ENCODE results near the gene MRPL44.

Gene MRPL44

DNA sequence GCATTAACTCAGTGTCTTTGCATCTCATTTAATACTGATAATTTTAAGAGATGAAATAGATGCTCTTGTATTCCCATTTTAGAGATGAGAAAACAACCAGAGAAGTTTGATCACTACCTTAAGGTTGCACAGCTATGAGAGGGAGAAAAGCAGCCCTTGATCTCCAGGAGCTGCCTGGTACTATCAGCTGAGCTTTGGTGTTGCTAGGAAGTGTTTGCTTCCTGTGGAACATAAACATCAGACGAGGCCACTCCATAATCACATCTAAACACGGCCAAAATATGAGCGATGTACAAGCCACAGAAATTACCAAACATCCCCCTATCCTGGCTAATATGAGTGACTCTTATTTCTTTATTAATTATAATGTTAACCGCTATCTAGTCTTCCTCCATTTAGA lies 11.5 kb upstream of the MRPL44 start:
- DNase-seq: no peak
- Mint-ChIP-seq H3K4me3 (peak overlapping the region; percentile 61), H3K27me3 (ENCODE audit: low read depth, poor library complexity) (no peaks in the 10 kb centered on the region), H3K4me1 (peaks cover 54% of the 10 kb centered on the region), H3K27ac (no peak overlapping the region), H3K36me3 (ENCODE audit: low read depth) (peaks cover 15% of the 10 kb centered on the region), H3K9me3 (peaks cover 4% of the 10 kb centered on the region)
- TF ChIP-seq, protein P1, sequence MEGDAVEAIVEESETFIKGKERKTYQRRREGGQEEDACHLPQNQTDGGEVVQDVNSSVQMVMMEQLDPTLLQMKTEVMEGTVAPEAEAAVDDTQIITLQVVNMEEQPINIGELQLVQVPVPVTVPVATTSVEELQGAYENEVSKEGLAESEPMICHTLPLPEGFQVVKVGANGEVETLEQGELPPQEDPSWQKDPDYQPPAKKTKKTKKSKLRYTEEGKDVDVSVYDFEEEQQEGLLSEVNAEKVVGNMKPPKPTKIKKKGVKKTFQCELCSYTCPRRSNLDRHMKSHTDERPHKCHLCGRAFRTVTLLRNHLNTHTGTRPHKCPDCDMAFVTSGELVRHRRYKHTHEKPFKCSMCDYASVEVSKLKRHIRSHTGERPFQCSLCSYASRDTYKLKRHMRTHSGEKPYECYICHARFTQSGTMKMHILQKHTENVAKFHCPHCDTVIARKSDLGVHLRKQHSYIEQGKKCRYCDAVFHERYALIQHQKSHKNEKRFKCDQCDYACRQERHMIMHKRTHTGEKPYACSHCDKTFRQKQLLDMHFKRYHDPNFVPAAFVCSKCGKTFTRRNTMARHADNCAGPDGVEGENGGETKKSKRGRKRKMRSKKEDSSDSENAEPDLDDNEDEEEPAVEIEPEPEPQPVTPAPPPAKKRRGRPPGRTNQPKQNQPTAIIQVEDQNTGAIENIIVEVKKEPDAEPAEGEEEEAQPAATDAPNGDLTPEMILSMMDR (IDR thresholded peaks at IDR 0.05): no peak

DNA sequence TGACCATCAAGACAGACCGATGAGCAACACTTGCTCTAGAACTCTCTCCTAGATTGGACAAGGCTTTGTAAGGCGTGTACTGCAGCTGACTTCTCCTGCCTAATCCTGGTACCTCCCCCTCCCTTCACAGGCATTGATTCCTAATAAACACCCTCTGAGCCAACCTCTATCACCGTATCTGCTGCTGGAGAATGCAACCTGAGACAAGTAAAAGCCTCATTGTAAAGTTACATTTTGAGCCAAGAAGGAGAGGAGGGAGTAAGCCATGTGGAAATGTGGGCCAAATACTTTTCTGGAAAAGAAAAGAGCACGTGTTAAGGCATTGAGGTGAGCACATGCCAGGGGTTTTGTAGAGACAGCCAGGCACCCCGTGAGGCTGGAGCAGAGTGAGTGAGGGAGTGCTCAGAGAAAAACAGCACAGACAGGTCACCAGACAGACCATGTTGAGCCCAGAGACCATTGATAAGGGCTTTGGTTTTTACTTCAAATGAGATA lies 9.5 kb upstream of the MRPL44 start:
- Mint-ChIP-seq H3K4me1 (peaks cover 54% of the 10 kb centered on the region), H3K27ac (no peak overlapping the region), H3K27me3 (ENCODE audit: low read depth, poor library complexity) (peaks cover 3% of the 10 kb centered on the region), H3K36me3 (ENCODE audit: low read depth) (peaks cover 5% of the 10 kb centered on the region), H3K4me3 (no peak overlapping the region), H3K9me3 (no peaks in the 10 kb centered on the region)
- TF ChIP-seq, protein P1 (IDR thresholded peaks at IDR 0.05): no peak
- DNase-seq: no peak

DNA sequence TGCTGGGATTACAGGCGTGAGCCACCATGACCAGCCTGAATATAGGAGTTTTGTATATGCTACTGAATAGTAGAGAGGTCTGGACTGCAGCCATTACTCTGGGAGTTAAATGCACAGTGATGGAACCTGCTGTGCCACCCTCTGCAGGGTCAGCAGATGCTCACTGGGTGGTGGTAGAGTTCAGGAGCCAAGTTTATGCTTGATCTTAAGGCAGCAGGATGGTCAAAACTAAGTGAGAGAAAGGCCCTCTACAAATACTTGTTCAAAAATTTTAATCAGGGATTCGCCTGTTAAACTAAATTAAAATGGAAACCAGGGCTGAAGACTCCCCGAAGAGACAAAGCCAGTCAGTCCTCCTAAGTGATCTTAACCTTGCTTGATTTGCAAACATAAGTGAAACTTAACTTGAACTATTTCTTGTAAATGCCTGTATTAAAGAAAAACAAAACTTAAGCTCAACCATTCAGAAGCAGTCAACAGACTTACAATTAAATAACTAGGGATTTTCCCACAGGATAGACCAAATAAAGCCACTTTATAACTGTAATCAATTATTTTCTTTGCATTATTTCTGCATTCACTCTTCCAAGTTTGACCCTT lies 7.9 kb upstream of the MRPL44 start:
- H3K27ac Mint-ChIP-seq: peak overlapping the region; percentile 29
- no peaks in the 10 kb centered on the region for H3K36me3 Mint-ChIP-seq (ENCODE audit: low read depth)
- H3K27me3 Mint-ChIP-seq (ENCODE audit: low read depth, poor library complexity): peaks cover 3% of the 10 kb centered on the region
- H3K4me1 Mint-ChIP-seq: peaks cover 51% of the 10 kb centered on the region
- TF ChIP-seq, protein P1 (IDR thresholded peaks at IDR 0.05): no peak
- H3K4me3 Mint-ChIP-seq: no peak overlapping the region
- no peaks in the 10 kb centered on the region for H3K9me3 Mint-ChIP-seq
- no peak for DNase-seq

DNA sequence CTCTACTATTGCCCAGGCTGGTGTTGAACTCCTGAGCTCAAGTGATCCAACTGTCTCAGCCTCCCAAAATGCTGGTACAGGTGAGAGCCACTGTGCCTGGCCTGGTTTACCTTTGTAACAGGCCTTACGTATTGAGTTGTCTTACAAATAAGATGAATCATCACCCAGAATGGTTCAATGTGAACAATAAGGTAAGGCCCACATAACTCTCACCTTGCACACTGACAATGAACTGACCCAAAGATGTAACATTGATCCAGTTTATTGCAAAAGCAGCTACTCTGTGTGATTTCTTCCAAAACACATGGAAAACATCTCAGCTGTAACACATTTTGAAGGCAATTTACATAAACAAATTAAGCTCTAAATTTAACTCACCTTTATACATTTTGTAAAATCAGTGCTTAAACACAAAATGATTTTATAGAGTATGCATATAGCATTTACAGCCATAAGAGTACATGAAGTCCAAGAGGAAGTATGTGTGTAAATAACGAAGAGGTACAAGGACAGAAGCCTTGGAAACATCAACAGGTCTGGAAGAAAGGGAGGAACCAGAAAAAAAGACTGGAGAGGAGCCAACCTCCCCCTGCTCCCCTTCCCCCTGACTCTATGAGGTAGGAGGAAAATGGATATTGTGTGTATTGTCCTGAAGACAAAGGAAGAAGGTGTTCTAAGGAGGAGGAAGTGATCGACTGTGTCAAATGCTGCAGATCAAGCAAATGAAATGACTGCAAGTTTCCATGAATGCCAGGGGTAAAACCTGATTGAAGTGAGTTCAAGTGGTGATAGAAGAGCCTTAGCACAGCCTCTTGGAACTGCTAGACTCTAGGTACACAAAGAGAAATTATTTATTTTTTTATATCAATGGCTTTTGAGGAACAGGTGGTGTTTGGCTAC lies 6.6 kb upstream of the MRPL44 start:
- Mint-ChIP-seq H3K4me1 (peaks cover 46% of the 10 kb centered on the region), H3K27me3 (ENCODE audit: low read depth, poor library complexity) (peaks cover 3% of the 10 kb centered on the region), H3K36me3 (ENCODE audit: low read depth) (no peaks in the 10 kb centered on the region), H3K27ac (no peak overlapping the region), H3K9me3 (no peaks in the 10 kb centered on the region), H3K4me3 (no peak overlapping the region)
- TF ChIP-seq, protein P1 (IDR thresholded peaks at IDR 0.05): no peak
- no peak for DNase-seq

DNA sequence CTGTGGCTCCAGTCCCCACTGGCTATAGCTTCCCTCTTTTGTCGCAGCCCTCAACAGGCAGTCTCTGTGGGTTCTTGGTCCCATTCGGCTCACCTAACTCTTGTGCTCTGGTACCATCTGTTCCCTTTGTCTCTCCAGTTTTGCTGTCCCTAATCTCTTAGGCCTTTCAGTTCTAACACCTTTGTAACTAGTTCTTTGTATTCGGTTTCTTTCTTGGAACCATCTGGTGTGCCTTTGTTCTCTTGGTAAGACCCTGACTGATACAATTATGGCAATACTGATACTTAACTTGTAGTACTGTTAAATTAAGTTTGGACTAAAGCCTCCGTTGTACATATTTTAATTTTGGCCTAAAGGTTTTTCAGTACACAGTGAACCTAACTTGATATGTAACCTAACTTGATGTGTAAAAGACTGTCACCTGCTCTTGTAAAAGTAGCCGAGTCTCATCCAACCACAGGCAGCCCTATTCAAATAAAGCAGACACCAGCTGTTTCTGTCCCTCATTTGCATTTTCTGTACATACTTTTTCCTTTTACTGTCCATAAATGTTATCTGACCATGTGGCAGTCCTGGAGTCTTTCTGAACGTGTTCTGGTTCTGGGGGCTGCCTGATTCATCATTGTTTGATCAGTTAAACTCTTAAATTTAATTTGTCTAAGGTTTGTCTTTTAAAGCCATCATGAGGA lies 4.8 kb upstream of the MRPL44 start:
- no peaks in the 10 kb centered on the region for H3K36me3 Mint-ChIP-seq (ENCODE audit: low read depth)
- H3K27ac Mint-ChIP-seq: no peak overlapping the region
- H3K27me3 Mint-ChIP-seq (ENCODE audit: low read depth, poor library complexity): peaks cover 3% of the 10 kb centered on the region
- peaks cover 38% of the 10 kb centered on the region for H3K4me1 Mint-ChIP-seq
- no peak for DNase-seq
- TF ChIP-seq, protein P1 (IDR thresholded peaks at IDR 0.05): no peak
- no peak overlapping the region for H3K4me3 Mint-ChIP-seq
- no peaks in the 10 kb centered on the region for H3K9me3 Mint-ChIP-seq

Data from nephron progenitor cell (in vitro differentiated cells).